HepG2 (cell line): ENCODE data around the gene CYB5D1. TPM values are rescaled to one million over a fixed set of nuclear protein-coding genes. Genes with fewer than 3 reads are reported as not detected.

Experiments
- ARID3A ChIP-seq: IDR thresholded peaks from 2 replicates; pipeline ENCODE4 v1.6.1; 2012; ENCODE audit warnings: low read depth, low read length, improper control_type of control experiment
- ATAD3A ChIP-seq: sonication (generic); formaldehyde crosslinking; IDR thresholded peaks from 2 replicates; pipeline ENCODE4 v1.4.0; 2020; ENCODE audit warnings: missing genetic modification reagents
- DPF2 ChIP-seq: sonication (generic); formaldehyde crosslinking; IDR thresholded peaks from 2 replicates; pipeline ENCODE4 v1.4.0; 2020; ENCODE audit warnings: mild to moderate bottlenecking, low read depth, missing genetic modification reagents, borderline replicate concordance
- EZH2 ChIP-seq: conservative IDR thresholded peaks from 2 replicates; pipeline ENCODE4 v1.6.1; 2012; ENCODE audit warnings: mild to moderate bottlenecking, low read depth, low read length, moderate library complexity
- FOXJ3 ChIP-seq: sonication (generic); formaldehyde crosslinking; IDR thresholded peaks from 2 replicates; pipeline ENCODE4 v1.4.0; 2020; ENCODE audit warnings: missing genetic modification reagents, mild to moderate bottlenecking, borderline replicate concordance
- GTF3A ChIP-seq: sonication (generic); formaldehyde crosslinking; conservative IDR thresholded peaks from 2 replicates; pipeline ENCODE4 v1.4.0; 2020; ENCODE audit warnings: mild to moderate bottlenecking, missing genetic modification reagents
- HBP1 ChIP-seq: IDR thresholded peaks from 2 replicates; pipeline ENCODE4 v1.6.1; 2016; ENCODE audit warnings: low read depth, control low read depth
- HOXA7 ChIP-seq: sonication (generic); formaldehyde crosslinking; IDR thresholded peaks from 2 replicates; pipeline ENCODE4 v1.8.1; 2022; ENCODE audit warnings: mild to moderate bottlenecking, missing genetic modification reagents, moderate library complexity
- MYC ChIP-seq: sonication (generic); formaldehyde crosslinking; IDR thresholded peaks from 2 replicates; pipeline ENCODE4 v1.9.0; 2021; ENCODE audit warnings: missing genetic modification reagents, borderline replicate concordance
- NCOA5 ChIP-seq: sonication (generic); formaldehyde crosslinking; IDR thresholded peaks from 2 replicates; pipeline ENCODE4 v1.4.0; 2020; ENCODE audit warnings: missing genetic modification reagents
- POLR2AphosphoS5 ChIP-seq: IDR thresholded peaks from 2 replicates; pipeline ENCODE4 v1.6.1; 2012; ENCODE audit warnings: low read depth, low read length
- RAD21 ChIP-seq: fragments of 450-650 bp; formaldehyde crosslinking; IDR thresholded peaks from 2 replicates; pipeline ENCODE4 v1.5.0; 2020; ENCODE audit warnings: mild to moderate bottlenecking
- SP4 ChIP-seq: sonication (generic); formaldehyde crosslinking; IDR thresholded peaks from 2 replicates; pipeline ENCODE4 v1.8.1; 2023; ENCODE audit warnings: mild to moderate bottlenecking, missing genetic modification reagents
- TOPORS ChIP-seq: sonication (generic); formaldehyde crosslinking; IDR thresholded peaks from 2 replicates; pipeline ENCODE4 v1.8.0; 2023; ENCODE audit warnings: mild to moderate bottlenecking, missing genetic modification reagents
- TSC22D2 ChIP-seq: sonication (generic); formaldehyde crosslinking; IDR thresholded peaks from 2 replicates; pipeline ENCODE4 v1.5.1; 2020; ENCODE audit warnings: missing genetic modification reagents, mild to moderate bottlenecking, borderline replicate concordance
- ZFP82 ChIP-seq: sonication (generic); formaldehyde crosslinking; IDR thresholded peaks from 2 replicates; pipeline ENCODE4 v1.5.1; 2020; ENCODE audit warnings: mild to moderate bottlenecking, missing genetic modification reagents, borderline replicate concordance
- ZNF468 ChIP-seq: sonication (generic); formaldehyde crosslinking; IDR thresholded peaks from 2 replicates; pipeline ENCODE4 v1.8.0; 2022; ENCODE audit warnings: mild to moderate bottlenecking, moderate library complexity, missing genetic modification reagents
- ZNF674 ChIP-seq: sonication (generic); formaldehyde crosslinking; IDR thresholded peaks from 2 replicates; pipeline ENCODE4 v1.5.0; 2020; ENCODE audit warnings: low read depth, mild to moderate bottlenecking, missing genetic modification reagents
- ZNF746 ChIP-seq: sonication (generic); formaldehyde crosslinking; IDR thresholded peaks from 2 replicates; pipeline ENCODE4 v1.8.0; 2022; ENCODE audit warnings: mild to moderate bottlenecking, missing genetic modification reagents
- ZNF747 ChIP-seq: sonication (generic); formaldehyde crosslinking; IDR thresholded peaks from 2 replicates; pipeline ENCODE4 v1.8.1; 2023; ENCODE audit warnings: missing genetic modification reagents, mild to moderate bottlenecking, borderline replicate concordance
- ZSCAN30 ChIP-seq: sonication (generic); formaldehyde crosslinking; IDR thresholded peaks from 2 replicates; pipeline ENCODE4 v1.5.0; 2020; ENCODE audit warnings: mild to moderate bottlenecking, missing genetic modification reagents
- ZXDC ChIP-seq: sonication (generic); formaldehyde crosslinking; IDR thresholded peaks from 2 replicates; pipeline ENCODE4 v1.5.0; 2020; ENCODE audit warnings: mild to moderate bottlenecking, missing genetic modification reagents
- polyA plus RNA-seq, 8 experiments: library from polyadenylated mRNA; depleted of rRNA in 3 of 8; stranded (reverse) in 7 of 8; unstranded in 1 of 8; fragments of >200 nt; fragmentation: Illumina TruSeq in 4 of 8; extraction: Trizol in 4 of 8; gene quantifications; 2 replicates each; pipeline versions ENCODE4 v1.2.1 to v1.2.3, GENCODE V29; 2011 to 2016; ENCODE audit warnings: low read depth in 4 of 8, missing spikeins in 1 of 8, mixed read lengths in 1 of 8; ENCODE audit not compliant: insufficient read depth in 1 of 8
- total RNA-seq, 5 experiments: library from RNA; depleted of rRNA; stranded (reverse); fragments of >200 nt; fragmentation: Illumina TruSeq; extraction: Trizol; gene quantifications; 2 replicates each; pipeline ENCODE4 v1.2.3, GENCODE V29; 2016; ENCODE audit warnings: low read depth in 1 of 5

CYB5D1 gene
- total and polyA plus RNA-seq, 2 of the 13 experiments (the other 11 are each of a cell fraction or from before 2014, with no cell fraction given), result 8.9 to 17.0 TPM

GRCh38 chr17:7836596-7837407 is 21.0 kb upstream of the CYB5D1 start (continued):
- TF ChIP-seq POLR2AphosphoS5, result no peak; the same call in 1 of the 2 replicates
- TF ChIP-seq MYC, result peak; percentile 88; the same call in 1 of the 2 replicates
- peak; percentile 92 for TF ChIP-seq TSC22D2 (CRISPR knock-in tag)
- no peak for TF ChIP-seq ARID3A
- peak; percentile 87; the same call in 1 of the 2 replicates for TF ChIP-seq ZXDC
- no peak for TF ChIP-seq ZNF674 (CRISPR knock-in tag)
- TF ChIP-seq HBP1 (CRISPR knock-in tag), result peak; percentile 40; the same call in 1 of the 2 replicates
- peak; percentile 82; the same call in 1 of the 2 replicates for TF ChIP-seq ZNF747 (CRISPR knock-in tag)
- TF ChIP-seq RAD21, result peak; percentile 60; the same call in 1 of the 2 replicates
- TF ChIP-seq SP4 (CRISPR knock-in tag), result peak; percentile 97
- no peak for TF ChIP-seq ZNF468 (CRISPR knock-in tag)
- TF ChIP-seq ZSCAN30, result no peak
- TF ChIP-seq FOXJ3, result no peak; the same call in 1 of the 2 replicates
- no peak for TF ChIP-seq GTF3A (CRISPR knock-in tag)
- peak; percentile 45; the same call in 1 of the 2 replicates for TF ChIP-seq DPF2 (CRISPR knock-in tag)
- TF ChIP-seq NCOA5 (CRISPR knock-in tag), result no peak
- TF ChIP-seq ZFP82 (CRISPR knock-in tag), result peak; percentile 80; the same call in 1 of the 2 replicates
- TF ChIP-seq HOXA7 (CRISPR knock-in tag), result no peak
- TF ChIP-seq ZNF746 (CRISPR knock-in tag), result peak; percentile 99
- TF ChIP-seq TOPORS, result no peak
- no peak for TF ChIP-seq ATAD3A (CRISPR knock-in tag)
- no peak for TF ChIP-seq EZH2
